IMR-90 (cell line): ENCODE measurements around the gene CYB5A. TPM values are rescaled to one million over a fixed set of nuclear protein-coding genes. Genes with fewer than 3 reads are reported as not detected.

Experiments used
- ATAC-seq: fragments of 200-7000 bp; cut with Tn5 transposase; 2 replicates; pipeline ENCODE4 v1.9.1; 2020; ENCODE audit warnings: low read depth, mild to moderate bottlenecking, moderate library complexity
- BruUV-seq: library from RNA; stranded (reverse); fragments of 400-500 nt; replicated peaks from 2 replicates; lab custom pipeline; 2021; lab: Mats Ljungman, UMichigan
- CTCF ChIA-PET: fragments of 300-600 bp; formaldehyde crosslinking; extraction: SDS; loops from one replicate; lab custom pipeline; 2021; ENCODE audit warnings: antibody characterized with exemption; lab: Yijun Ruan, JAX
- POLR2A ChIA-PET: fragments of 300-600 bp; sonication (Branson Sonifier 250); formaldehyde crosslinking; loops from one replicate; lab custom pipeline; 2022; ENCODE audit warnings: antibody characterized with exemption; ENCODE audit not compliant: unreplicated experiment; lab: Charles Lee
- DNase-seq: peaks from one replicate; pipeline ENCODE4 v3.0.0; 2013
- H2AFZ ChIP-seq: replicated peaks from 2 replicates; pipeline ENCODE3; 2013; ENCODE audit warnings: low read length, mild to moderate bottlenecking; ENCODE audit not compliant: poor library complexity
- H2AK5ac ChIP-seq: 2 replicates; pipeline ENCODE4 v1.6.1; 2013; ENCODE audit warnings: low read depth, low read length, inconsistent platforms
- H2AK9ac ChIP-seq: replicated peaks from 2 replicates; pipeline ENCODE3; 2013; ENCODE audit warnings: mild to moderate bottlenecking, low read depth, low read length, moderate library complexity; ENCODE audit not compliant: poor library complexity
- H2BK120ac ChIP-seq: 2 replicates; pipeline ENCODE4 v1.6.1; 2013; ENCODE audit warnings: low read depth, low read length, inconsistent platforms
- H2BK15ac ChIP-seq: 3 replicates; pipeline ENCODE4 v1.6.1; 2013; ENCODE audit warnings: low read depth, low read length, inconsistent platforms
- H2BK20ac ChIP-seq: 2 replicates; pipeline ENCODE4 v1.6.1; 2013; ENCODE audit warnings: low read depth, mild to moderate bottlenecking, inconsistent platforms, low read length, moderate library complexity
- H2BK5ac ChIP-seq: 2 replicates; pipeline ENCODE4 v1.6.1; 2013; ENCODE audit warnings: mild to moderate bottlenecking, low read depth, low read length, inconsistent platforms; ENCODE audit not compliant: poor library complexity, severe bottlenecking
- H3K14ac ChIP-seq: replicated peaks from 2 replicates; pipeline ENCODE4 v1.6.1; 2013; ENCODE audit warnings: low read depth, low read length, inconsistent platforms
- H3K18ac ChIP-seq: 2 replicates; pipeline ENCODE4 v1.6.1; 2013; ENCODE audit warnings: low read depth, low read length, control low read depth
- H3K23ac ChIP-seq: 2 replicates; pipeline ENCODE4 v1.6.1; 2013; ENCODE audit warnings: low read depth, low read length, inconsistent platforms
- H3K27ac ChIP-seq: 2 replicates; pipeline ENCODE4 v1.5.1; 2013; ENCODE audit warnings: mild to moderate bottlenecking, control low read depth, low read length; ENCODE audit not compliant: insufficient read depth
- H3K27me3 ChIP-seq: 2 replicates; pipeline ENCODE4 v1.6.1; 2013; ENCODE audit warnings: low read length; ENCODE audit not compliant: control insufficient read depth, insufficient read depth
- H3K36me3 ChIP-seq: 2 replicates; pipeline ENCODE4 v1.6.1; 2013; ENCODE audit warnings: low read length, mixed read lengths; ENCODE audit not compliant: control insufficient read depth, insufficient read depth
- H3K4ac ChIP-seq: 2 replicates; pipeline ENCODE4 v1.6.1; 2013; ENCODE audit warnings: low read depth, low read length, inconsistent platforms
- H3K4me1 ChIP-seq: 2 replicates; pipeline ENCODE4 v1.6.1; 2013; ENCODE audit warnings: low read length, mixed read lengths; ENCODE audit not compliant: control insufficient read depth, insufficient read depth
- H3K4me2 ChIP-seq: 2 replicates; pipeline ENCODE4 v1.6.1; 2013; ENCODE audit warnings: low read depth, mild to moderate bottlenecking, control low read depth, low read length, moderate library complexity
- H3K4me3 ChIP-seq: 2 replicates; pipeline ENCODE4 v1.5.1; 2013; ENCODE audit warnings: low read depth, mild to moderate bottlenecking, control low read depth, low read length, moderate library complexity; ENCODE audit not compliant: insufficient read depth
- H3K56ac ChIP-seq: 2 replicates; pipeline ENCODE4 v1.6.1; 2013; ENCODE audit warnings: low read length, inconsistent platforms; ENCODE audit not compliant: insufficient read depth; ENCODE audit errors: extremely low read depth
- H3K79me1 ChIP-seq, 2 experiments: 2 replicates each; pipeline ENCODE4 v1.6.1; 2013; ENCODE audit warnings: low read length in 2 of 2, inconsistent platforms in 1 of 2, low read depth in 1 of 2
- H3K9ac ChIP-seq: 2 replicates; pipeline ENCODE4 v1.6.1; 2013; ENCODE audit warnings: low read depth, low read length, control low read depth
- H3K9me1 ChIP-seq: 2 replicates; pipeline ENCODE4 v1.6.1; 2013; ENCODE audit warnings: low read length, inconsistent platforms; ENCODE audit not compliant: insufficient read depth
- H3K9me3 ChIP-seq: 2 replicates; pipeline ENCODE4 v1.6.1; 2013; ENCODE audit warnings: low read length; ENCODE audit not compliant: control insufficient read depth, insufficient read depth
- H4K20me1 ChIP-seq: 2 replicates; pipeline ENCODE4 v1.6.1; 2013; ENCODE audit warnings: low read length, inconsistent platforms; ENCODE audit not compliant: insufficient read depth
- H4K5ac ChIP-seq: 2 replicates; pipeline ENCODE4 v1.6.1; 2013; ENCODE audit warnings: mild to moderate bottlenecking, low read depth, low read length, control low read depth
- H4K8ac ChIP-seq, 2 experiments: 2 replicates each; pipeline ENCODE4 v1.6.1; 2013; ENCODE audit warnings: low read depth in 2 of 2, low read length in 2 of 2, control low read depth in 1 of 2, inconsistent platforms in 1 of 2
- H4K91ac ChIP-seq: 2 replicates; pipeline ENCODE4 v1.6.1; 2013; ENCODE audit warnings: low read depth, low read length, inconsistent platforms; ENCODE audit not compliant: insufficient read depth
- CEBPB ChIP-seq: IDR thresholded peaks from 2 replicates; pipeline ENCODE4 v1.6.1; 2012; ENCODE audit warnings: low read depth, low read length, improper control_type of control experiment
- ELK1 ChIP-seq: fragments of 150-350 bp; IDR thresholded peaks from 2 replicates; pipeline ENCODE4 v1.6.1; 2016; ENCODE audit warnings: low read depth, mild to moderate bottlenecking, low read length, moderate library complexity, borderline replicate concordance
- POLR2A ChIP-seq: IDR thresholded peaks from 2 replicates; pipeline ENCODE4 v1.6.1; 2012; ENCODE audit warnings: mild to moderate bottlenecking, low read depth, low read length
- RAD21 ChIP-seq: IDR thresholded peaks from 2 replicates; pipeline ENCODE4 v1.6.1; 2012; ENCODE audit warnings: low read length, improper control_type of control experiment
- RCOR1 ChIP-seq: IDR thresholded peaks from 2 replicates; pipeline ENCODE4 v1.6.1; 2012; ENCODE audit warnings: mild to moderate bottlenecking, low read length, improper control_type of control experiment; ENCODE audit not compliant: insufficient replicate concordance
- RFX5 ChIP-seq: IDR thresholded peaks from 2 replicates; pipeline ENCODE4 v1.8.0; 2012; ENCODE audit warnings: low read depth, mild to moderate bottlenecking, low read length, moderate library complexity
- USF2 ChIP-seq: fragments of 150-350 bp; IDR thresholded peaks from 2 replicates; pipeline ENCODE4 v1.6.1; 2017; ENCODE audit warnings: mild to moderate bottlenecking, antibody characterized with exemption, low read length, low read depth
- WGBS, 2 experiments: methylation state at CpG; one replicate each; pipeline versions ENCODE4 v1.1.5 to v1.1.7; 2013; ENCODE audit warnings: missing lambda C conversion rate in 2 of 2; ENCODE audit not compliant: insufficient read length in 1 of 2; ENCODE audit errors: extremely low coverage in 2 of 2; 5-methylcytosine and 5-hydroxymethylcytosine counted together
- dilution Hi-C: fragments of 300-500 bp; cut with HindIII; formaldehyde crosslinking; loops from one replicate; pipeline ENCODE4 v1.14.3; 2018; ENCODE audit warnings: low sequenced_read_pairs; ENCODE audit not compliant: unreplicated experiment
- in situ Hi-C: fragments of 300-500 bp; cut with MboI; formaldehyde crosslinking; loops from 3 replicates; pipeline ENCODE4 v1.14.3; 2019; ENCODE audit warnings: low sequenced_read_pairs, inconsistent platforms, mixed read lengths
- intact Hi-C: fragments of 100-400 bp; cut with micrococcal nuclease; formaldehyde crosslinking; loops from 2 replicates; pipeline ENCODE4 v1.10.0; 2022
- polyA plus RNA-seq, 3 experiments: library from polyadenylated mRNA; depleted of rRNA; stranded (reverse); fragments of >200 nt; gene quantifications; 2 replicates each; pipeline ENCODE4 v1.2.3, GENCODE V29; 2012; ENCODE audit warnings: low replicate concordance in 1 of 3
- total RNA-seq: library from RNA; depleted of rRNA; stranded (reverse); fragments of >200 nt; gene quantifications from 2 replicates; pipeline ENCODE4 v1.2.3, GENCODE V29; 2012

The CYB5A gene
- total and polyA plus RNA-seq, 2 of the 4 experiments (the other 2 are of a cell fraction): 13.4 to 47.9 TPM

GRCh38 chr18:74241426-74241825 is 50.3 kb downstream of the CYB5A start:
- in situ Hi-C loops: no loop called here
- H3K27me3 ChIP-seq: peaks cover 17% of the 10 kb centered on the region

More at GRCh38 chr18:74241426-74241825, 50.3 kb downstream of the CYB5A start:
- H2BK120ac ChIP-seq: no peak overlapping the region
- H4K20me1 ChIP-seq: no peaks in the 10 kb centered on the region; the same call in 1 of the 2 replicates
- H3K56ac ChIP-seq: no peak overlapping the region
- H3K4ac ChIP-seq: no peak overlapping the region
- no TSS peak for BruUV-seq
- H4K91ac ChIP-seq: no peak overlapping the region
- H3K27ac ChIP-seq: no peak overlapping the region
- no peaks in the 10 kb centered on the region for H3K79me1 ChIP-seq
- H2AFZ ChIP-seq: no peak overlapping the region
- H3K36me3 ChIP-seq: no peaks in the 10 kb centered on the region
- DNase-seq (no peak), ATAC-seq (no peak)
- H3K14ac ChIP-seq: no peak overlapping the region
- H3K18ac ChIP-seq: no peak overlapping the region
- H3K4me1 ChIP-seq: no peaks in the 10 kb centered on the region
- CTCF ChIA-PET: no interaction called here
- no peak overlapping the region for H4K5ac ChIP-seq
- TF ChIP-seq POLR2A (no peak), CEBPB (no peak), RCOR1 (no peak), RFX5 (no peak), ELK1 (no peak), USF2 (no peak), RAD21 (no peak)
- WGBS, 2 experiments: no CpG with 5 or more reads among the region's 4 CpGs
- no peak overlapping the region for H3K4me2 ChIP-seq
- H2AK9ac ChIP-seq: no peak overlapping the region
- H2BK5ac ChIP-seq: no peak overlapping the region
- no peak overlapping the region for H3K23ac ChIP-seq
- H2AK5ac ChIP-seq: no peak overlapping the region
- POLR2A ChIA-PET: no interaction called here
- no peaks in the 10 kb centered on the region for H3K9me3 ChIP-seq
- intact Hi-C loops: no loop called here
- no peak overlapping the region for H2BK20ac ChIP-seq
- no peak overlapping the region for H3K9ac ChIP-seq
- no peak overlapping the region for H2BK15ac ChIP-seq
- H4K8ac ChIP-seq: no peak overlapping the region
- dilution Hi-C loops: no loop called here
- no peak overlapping the region for H3K4me3 ChIP-seq
- no peaks in the 10 kb centered on the region for H3K9me1 ChIP-seq
